ENCODE results near the gene LYPD3.
"Not testable (repeated sequence)": the region's sequence is repeated elsewhere in the genome, so short reads cannot be mapped to it uniquely, and the experiment has no call there.

Gene LYPD3

DNA sequence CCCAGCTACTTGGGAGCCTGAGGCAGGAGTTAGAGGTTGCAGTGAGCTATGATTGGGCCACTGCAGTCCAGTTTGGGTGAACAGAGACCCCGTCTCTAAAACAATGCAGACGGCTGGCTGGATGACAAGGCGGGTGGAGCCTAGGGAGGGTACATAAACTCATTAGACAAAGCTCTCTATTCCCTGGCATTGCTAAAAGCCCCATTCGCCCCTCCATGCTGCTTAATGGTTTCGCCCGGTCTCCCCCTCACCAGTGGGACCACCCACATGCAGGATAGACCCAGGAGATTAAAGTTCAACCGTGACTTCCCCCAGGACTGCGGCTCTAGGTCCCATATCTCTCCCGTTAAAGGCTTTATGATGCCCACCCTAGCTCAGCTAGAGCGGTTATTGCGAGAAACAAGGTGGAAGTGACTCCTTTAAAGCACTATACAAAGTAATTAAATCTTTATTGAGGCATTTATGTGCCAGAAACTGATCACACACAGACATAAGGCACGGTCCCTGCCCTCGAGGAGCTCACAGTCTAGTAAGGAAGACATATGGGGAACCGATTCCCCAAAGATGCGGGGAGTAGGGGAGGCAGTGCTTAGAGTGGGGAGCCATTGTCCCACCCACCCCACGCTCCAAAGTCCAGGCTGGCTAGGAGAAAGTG is 4.9 kb downstream of the LYPD3 start:
- DNase-seq, result no peak

DNA sequence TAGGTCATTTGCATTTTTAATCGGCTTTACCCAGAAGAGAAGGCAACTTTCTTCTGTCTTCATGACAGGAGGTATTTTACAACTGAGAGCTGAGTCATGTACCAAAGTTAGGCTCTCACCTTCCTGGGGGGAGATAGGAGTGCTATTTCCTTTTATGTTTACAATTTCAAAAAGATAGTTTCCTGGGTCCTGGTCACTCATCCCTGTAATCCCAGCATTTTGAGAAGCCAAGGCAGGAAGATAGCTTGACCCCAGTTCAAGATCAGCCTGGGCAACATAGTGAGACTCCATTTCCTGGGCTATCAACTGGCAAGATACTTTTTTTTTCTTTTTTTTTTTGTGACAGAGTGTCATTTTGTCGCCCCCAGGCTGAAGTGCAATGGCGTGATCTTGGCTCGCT is 7.6 kb downstream of the LYPD3 start:
- no peak for DNase-seq

DNA sequence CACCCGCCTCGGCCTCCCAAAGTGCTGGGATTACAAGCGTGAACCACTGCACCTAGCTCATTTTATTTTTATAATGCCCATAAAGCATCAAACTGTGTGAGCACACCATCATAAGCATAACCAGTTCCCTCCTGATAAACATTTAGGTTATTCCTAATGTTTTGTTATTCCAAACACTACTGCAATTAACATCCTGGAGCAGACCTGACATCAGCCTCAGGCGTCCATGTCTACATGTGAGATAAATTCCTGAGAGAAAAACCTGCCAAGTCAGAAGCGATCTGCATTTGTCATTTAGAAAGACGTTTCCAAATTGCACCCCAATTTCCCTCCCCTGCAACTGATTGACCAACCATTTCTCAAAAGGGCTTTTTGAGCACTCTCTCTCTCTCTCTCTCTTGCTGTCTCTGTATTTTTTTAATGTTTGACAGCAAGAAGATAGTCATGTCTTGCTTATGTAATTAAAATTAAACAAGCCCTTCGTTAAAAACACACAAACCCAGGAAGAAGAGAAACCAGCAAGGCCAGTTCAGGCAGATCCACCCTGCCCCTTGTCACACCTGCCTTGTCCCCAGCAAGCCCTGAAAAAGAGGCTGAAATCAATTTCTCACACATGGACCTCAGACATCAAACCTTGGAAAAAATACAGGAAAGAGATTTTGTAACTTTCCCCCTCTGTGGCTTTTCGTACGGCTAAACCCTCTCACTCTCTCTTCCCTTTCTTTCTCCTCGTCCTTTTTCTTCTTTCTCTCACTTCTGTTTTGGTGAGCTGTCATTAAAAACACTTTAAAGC is 9.9 kb downstream of the LYPD3 start:
- no peak for DNase-seq

DNA sequence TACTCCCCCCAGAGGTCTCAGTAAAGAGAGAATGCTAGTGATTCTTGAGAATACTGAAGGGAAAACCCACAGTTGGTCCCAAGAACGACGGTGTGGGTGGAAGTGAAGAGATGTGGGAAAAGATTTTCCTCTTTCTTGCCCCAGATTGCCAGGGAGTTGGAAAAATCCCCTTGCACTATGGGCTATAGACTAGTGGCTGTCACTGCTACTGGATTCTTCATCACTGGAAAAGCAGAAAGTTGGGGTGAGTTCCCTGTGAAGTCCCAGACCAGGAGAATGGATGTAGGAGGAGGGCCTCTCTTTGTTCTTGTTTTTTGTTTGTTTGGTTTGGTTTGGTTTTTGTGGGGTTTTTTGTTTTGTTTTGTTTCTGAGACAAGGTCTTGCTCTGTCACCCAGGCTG is 11.4 kb downstream of the LYPD3 start:
- DNase-seq, result no peak

DNA sequence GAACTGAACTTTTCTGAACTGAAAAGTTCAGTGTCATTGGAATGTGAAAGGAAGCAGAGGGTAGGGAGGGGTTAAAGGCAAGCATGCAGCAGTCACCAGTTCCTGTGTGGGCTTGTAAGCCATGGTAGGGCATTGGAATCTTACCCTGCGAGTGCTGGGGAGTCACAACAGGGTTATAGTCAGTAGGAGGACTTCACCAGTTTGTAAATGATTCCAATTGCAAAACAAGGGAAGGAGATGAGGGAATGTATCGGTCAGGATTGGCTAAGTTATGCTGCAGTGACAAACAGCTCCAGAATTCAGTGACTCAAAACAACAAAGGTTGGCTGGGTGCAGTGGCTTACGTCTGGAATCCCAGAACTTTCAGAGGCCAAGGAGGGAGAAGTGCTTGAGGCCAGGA is 12.8 kb downstream of the LYPD3 start:
- no peak for DNase-seq

DNA sequence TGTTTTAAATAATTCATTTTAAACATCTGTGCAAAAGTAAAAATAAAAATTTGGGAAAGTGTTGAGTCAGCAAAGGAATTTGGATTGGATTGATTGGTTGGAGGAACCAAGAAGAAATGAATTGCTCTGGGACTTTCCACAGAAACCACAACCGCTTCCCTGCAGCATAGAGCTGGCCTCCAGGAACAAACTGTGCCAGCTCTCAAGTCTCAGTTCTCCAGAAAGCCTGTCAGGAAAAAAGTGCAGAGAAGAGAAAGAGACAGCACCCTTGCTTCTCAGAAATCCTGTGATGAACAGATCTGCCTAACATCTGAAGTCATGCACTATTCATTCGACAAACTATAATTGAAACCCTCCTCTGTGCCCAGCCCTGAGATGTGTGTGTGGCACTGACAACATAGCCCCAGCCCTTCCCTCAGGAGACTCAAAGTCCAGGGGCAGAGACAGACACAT is 14.8 kb downstream of the LYPD3 start:
- no peak for DNase-seq

DNA sequence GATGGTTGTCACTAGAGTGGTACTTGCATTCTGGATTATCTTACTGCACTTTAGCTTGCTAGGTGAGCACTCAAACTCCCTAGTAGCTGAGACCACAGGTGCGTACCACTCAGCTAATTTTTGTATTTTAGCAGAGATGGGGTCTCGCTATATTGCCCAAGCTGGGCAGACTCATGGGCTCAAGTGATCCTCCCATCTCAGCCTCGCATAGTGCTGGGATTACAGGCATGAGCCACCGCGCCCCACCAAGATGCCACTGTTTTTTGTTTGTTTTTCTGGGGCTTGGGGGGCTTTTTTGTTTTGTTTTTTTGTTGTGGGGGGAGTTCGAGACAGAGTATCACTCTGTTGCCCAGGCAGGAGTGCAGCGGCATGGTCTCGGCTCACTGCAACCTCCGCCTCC is 17.8 kb downstream of the LYPD3 start:
- no peak for DNase-seq

DNA sequence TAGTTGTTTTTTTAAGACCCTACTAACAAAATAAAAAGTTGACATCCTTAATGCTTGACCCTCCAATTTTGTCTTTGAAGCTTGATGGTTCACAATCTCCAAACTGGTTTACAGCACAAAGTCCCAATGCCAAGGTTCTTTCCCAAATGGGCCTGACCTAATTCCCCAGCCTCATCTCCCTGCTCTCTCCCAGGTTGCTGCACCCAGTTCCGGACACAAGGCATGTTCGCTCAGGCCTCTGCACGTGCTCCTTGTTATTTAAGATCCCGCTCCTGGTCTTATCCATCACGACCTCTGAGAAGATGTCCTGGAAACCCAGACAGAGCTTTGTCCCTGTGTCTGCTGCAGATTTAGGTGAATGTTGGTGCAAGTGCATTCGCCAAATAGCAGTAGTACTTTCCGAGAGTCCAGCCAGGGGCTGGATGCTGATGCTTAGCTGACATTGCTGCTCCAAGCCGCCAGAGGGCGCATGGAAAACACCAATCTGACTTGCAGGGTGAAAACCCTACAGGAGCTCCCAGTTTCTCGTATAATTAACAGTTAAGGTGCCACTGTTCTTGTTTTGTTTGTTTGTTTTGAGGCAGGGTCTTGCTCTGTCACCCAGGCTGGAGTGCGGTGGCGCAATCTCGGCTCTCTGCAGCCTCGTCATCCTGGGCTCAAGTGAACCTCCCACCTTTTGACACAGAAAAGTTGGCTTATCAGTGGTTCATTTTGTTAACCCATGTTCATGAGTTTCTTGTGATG is 18.5 kb downstream of the LYPD3 start:
- peak; percentile 84 for DNase-seq

DNA sequence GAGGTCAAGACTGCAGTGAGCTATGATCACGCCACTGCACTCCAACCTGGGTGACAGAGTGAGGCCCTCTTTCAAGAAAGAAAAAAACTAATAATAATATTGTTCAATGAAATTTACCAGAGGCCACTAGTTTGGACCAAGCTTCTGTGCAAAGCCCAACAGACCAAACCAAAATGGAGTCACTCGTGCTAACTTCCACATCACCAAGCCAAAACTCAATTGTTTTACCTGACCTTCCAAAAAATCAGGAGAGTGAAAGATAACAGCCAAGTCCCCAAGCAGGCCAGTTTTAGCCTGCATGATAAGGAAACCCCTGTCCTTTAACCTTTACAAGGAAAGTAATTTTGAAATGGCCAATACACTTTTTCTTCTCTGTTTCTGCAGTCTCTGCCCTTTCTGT is 20.0 kb downstream of the LYPD3 start:
- DNase-seq, result no peak

DNA sequence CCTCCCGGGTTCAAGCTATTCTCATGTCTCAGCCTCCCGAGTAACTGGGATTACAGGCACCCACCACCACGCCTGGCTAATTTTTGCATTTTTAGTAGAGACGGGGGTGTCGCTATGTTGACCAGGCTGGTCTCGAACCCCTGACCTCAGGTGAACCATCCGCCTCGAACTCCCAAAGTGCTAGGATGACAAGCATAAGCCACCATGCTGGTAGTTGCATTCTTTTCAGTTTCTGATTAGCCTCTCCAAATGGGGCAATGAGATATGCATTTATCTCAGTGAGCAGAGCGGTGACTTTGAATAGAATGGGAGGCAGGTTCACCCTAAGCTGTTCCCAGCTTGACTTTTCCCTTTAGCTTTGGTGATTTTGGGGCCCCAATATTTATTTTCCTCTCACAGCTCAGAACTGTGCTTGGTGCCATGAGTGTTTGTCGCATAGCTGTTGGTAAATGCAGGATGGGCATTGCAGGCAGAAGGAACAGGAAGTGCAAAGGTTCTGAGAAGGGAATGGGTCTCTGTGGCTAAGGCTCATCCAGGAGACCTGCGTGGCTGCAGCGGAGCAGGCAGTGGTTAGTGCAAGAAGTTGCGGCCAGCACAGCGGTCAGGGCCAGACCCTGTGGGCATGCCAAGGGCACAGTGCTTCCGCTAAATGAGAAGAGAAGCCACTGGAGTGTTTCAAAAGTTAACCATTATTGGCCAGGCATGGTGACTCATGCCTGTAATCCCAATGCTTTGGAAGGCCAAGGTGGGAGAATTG is 20.7 kb downstream of the LYPD3 start:
- no peak for DNase-seq

DNA sequence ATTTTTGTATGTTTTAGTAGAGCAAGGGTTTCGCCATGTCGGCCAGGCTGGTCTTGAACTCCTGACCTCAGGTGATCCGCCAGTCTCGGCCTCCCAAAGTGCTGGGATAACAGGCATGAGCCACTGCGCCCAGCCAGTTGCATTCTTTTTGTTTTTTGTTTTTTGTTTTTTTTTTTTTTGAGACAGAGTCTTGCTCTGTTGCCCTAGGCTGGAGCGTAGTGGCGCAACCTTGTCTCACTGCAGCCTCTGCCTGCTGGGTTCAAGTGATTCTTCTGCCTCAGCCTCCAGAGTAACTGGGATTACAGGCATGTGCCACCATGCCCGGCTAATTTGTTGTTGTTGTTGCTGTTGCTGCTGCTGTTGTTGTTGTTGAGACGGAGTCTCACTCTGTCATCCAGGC is 21.3 kb downstream of the LYPD3 start:
- not testable (repeated sequence) for DNase-seq

DNA sequence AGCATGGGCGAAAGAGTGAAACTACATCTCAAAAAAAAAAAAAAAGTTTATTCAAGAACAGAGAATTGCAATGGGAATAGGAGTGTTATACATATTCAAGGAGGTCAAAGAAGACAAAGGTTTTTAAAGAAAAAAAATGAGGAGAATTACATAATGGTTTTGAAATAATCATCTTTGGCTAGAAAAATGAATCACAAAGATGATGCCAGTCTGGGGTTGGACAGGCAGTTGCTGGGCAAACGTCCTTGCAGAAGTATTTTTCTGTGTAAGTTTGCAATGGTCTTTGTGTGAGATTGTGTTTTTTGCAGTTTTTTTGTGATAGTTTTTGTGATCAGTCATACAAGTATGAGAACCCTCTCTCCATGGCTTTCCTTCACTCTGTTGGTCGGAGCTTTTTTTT is 23.7 kb downstream of the LYPD3 start:
- DNase-seq, result no peak

DNA sequence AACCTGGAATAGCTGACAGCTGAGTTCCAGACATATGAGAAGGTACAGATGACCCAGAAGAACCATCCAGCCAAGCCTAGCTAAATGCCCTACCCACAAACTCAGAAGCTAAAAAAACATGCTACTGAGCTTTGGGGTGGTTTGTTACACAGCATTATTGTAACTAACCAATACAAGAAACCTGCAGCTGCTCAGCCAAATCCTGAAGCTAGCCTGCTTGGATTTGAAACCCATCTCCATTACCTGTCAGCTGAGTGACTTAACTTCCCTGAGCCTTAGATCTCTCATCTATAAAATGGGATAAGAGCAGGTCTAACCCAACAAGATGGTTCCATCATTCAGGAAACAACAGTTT is 25.7 kb downstream of the LYPD3 start:
- DNase-seq, result no peak

DNA sequence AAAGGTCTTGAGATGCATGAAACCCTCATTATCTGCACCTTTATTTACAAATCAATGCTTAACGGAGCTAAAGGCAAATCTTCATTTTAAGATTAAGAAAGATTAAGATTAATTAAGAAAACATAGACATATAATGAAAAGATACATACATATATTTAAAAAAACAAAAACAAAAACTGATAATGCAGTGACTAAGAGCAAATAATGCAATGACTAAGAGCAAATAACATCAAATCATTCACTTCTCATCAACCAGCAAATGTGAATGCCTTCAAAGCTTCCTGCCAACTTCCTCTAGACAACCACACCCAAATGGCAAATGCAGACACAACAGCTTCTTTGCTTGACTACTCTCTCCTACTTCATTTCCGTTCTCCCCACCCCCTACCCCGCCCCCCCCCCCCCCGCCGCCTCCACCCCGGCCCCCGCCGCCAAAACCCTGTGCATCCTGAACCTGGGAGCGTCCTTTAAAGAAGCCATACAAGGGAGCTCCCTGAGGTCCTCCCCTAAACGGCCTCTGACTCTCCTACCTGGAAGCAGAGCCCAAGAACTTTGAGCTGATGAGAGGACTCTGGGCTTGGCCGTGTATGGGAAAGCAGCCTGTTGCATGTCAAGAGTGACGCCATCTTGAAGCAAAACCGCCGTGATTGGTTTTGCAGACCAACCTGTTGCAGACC is 26.2 kb downstream of the LYPD3 start:
- DNase-seq, result peak; percentile 64

DNA sequence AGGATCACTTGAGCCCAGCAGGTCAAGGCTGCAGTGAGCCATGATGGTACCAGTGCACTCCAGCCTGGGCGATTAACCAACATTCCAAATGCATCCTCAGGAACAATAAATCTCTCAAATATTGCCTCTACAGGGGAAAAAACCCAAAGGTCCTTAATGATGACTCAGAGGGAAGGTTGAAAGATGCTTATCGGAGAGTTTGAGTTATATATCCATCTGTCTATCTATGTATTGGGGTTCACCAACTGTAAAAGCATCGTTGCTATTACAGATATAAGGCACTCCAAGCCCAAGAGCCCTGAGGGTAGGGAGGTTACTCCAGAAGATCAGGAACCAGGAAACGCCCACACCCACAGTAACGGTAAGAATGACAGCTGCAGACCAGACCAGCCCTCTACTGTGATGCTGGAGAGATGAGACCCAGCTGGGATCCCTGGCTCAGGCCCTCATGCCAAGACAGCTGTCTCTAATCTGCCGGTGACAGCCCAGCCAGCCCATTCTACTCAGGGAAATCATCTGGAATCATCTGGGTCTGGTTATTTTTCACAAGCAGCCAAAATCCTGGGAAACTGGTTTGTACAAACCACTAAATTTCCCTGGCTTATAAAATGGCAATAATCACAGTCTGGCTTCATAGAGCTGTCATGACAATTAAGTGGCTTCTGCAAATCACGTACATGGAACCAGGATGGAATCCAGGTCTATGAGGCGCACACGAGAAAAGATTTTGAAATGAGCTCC is 26.9 kb downstream of the LYPD3 start:
- DNase-seq, result peak; percentile 44

DNA sequence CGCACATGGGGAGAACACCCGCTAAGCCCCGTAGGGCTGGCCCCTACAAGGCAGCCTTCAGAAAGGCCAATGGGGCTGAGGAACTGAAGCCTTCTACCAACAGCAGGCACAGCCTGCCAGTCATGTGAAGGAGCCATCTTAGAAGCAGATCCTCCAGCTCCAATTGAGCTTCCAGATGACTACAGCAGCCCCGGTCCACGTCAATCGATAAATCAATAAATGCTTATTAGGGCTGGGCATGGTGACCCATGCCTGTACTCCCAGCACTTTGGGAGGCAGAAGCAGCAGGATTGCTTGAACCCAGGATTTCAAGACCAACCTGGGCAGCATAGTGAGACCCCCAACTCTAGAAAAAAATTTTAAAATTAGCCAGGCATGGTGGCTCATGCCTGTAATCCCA is 27.7 kb downstream of the LYPD3 start:
- DNase-seq, result no peak

DNA sequence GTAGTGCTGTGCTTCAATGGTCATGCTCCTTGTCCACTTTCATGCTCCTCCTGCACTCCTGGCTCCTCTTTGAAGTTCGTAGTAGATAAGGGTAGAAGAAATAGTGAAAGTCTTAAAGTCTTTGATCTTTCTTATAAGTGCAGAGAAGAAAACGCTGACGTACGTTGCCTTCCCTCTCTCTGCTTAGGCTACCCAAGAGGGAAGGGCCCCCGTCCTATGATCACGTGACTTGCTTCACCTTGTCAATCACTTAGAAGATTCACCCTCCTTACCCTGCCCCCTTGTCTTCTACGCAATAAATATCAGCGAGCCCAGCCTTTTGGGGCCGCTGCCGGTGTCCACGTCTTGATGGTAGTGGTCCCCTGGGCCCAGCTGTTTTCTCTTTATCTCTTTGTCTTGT is 28.1 kb downstream of the LYPD3 start:
- DNase-seq, result not testable (repeated sequence)

DNA sequence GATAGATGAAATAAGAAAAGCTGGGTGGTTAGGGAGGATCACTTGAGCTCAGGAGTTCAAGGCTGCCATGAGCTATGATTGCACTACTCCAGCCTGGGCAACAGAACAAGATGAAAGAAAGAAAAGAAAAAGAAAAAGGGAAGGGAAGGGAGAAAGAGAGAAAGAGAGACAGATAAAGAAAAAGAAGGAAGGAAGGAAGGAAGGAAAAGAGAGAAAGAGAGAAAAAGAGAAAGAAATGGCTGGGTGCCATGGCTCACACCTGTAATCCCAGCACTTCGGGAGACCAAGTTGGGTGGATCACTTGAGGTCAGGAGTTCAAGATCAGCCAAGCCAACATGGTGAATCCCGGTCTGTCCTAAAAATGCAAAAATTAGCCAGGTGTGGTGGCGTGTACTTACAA is 29.6 kb downstream of the LYPD3 start:
- no peak for DNase-seq

DNA sequence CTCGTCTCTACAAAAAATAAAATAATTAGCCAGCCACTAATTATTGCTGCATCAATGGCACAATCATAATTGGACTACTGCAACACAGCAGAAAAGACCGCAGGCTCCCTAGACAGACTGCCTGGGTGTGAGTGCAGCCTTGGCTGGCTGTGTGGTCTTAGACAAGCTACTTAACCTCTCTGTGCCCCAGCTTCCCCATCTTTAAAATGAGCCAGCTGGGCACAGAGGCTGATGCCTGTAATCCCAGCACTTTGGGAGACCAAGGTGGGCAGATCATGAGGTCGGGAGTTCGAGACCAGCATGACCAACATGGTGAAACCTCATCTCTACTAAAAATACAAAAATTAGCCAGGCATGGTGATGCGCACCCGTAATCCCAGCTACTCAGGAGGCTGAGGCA is 31.7 kb downstream of the LYPD3 start:
- no peak for DNase-seq

DNA sequence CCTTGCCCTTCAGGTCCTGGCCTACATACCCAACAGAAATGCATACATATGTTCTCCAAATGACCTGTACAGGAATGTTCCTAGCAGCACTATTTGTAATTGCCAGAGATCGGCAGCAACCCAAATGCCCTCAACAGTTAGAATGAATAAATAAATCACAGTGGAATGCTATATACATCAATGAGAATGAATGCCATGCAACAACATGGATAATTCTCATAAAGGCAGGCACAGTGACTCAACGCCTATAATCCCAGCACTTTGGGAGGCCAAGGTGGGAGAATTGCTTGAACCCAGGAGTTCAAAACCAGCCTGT is 32.1 kb downstream of the LYPD3 start:
- no peak for DNase-seq

DNA sequence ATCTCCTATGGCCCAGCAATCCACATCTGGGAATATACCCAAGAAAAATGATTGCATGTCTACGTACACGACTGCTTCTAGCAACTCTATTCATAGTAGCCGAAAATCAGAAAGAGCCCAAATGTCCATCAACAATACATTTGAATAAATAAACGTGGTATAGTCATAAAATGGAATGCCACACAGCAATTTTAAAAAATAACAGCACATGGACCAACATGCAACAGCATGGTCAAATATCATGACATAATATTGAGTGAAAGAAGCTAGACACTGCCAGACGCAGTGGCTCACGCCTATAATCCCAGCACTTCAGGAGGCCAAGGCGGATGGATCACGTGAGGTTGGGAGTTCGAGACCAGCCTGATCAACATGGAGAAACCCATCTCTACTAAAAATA is 34.4 kb downstream of the LYPD3 start:
- no peak for DNase-seq

DNA sequence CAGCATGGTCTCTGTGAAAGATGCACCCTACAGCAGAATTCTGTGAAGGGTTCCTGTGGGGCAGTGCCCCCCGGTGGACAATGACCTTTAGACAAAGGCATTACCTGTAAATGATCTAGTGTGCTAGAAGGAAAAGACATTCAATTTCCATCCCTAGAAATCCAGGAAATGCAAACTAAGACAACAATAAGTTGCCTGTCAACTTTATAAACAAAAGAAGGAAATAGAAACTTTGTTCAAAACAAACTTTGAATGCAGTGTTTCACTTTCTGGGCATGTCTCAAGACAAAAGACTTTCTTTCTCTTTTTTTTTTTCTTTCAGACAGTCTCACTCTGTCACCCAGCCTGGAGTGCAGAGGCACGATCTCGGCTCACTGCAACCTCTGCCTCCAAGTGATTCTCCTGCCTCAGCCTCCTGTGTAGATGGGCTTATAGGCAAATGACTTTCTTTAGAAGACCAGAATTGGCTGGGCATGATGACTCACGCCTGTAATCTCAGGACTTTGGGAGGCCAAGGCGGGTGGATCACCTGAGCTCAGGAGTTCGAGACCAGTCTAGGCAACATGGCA is 35.2 kb downstream of the LYPD3 start:
- DNase-seq, result peak; percentile 57

Data from activated T-cell treated with anti-CD3 and anti-CD28 coated beads, Interleukin-2, amount 50 U/mL, for 1 hour (primary cell).